Prostate gland (tissue), 2 donors: Measurements from ENCODE around the gene ASB15.

Experiments
- CTCF ChIP-seq, 4 experiments: fragments of 200-600 bp in 2 of 4; fragments of 450-650 bp in 2 of 4; sonication (generic) in 2 of 4; IDR thresholded peaks; 1 replicate in 3 of 4; 2 replicates in 1 of 4; pipeline ENCODE4 v1.5.1; 2016 to 2019; ENCODE audit warnings: antibody characterized with exemption in 4 of 4, mild to moderate bottlenecking in 2 of 4, moderate library complexity in 2 of 4
- POLR2A ChIP-seq: fragments of 450-650 bp; IDR thresholded peaks from one replicate; pipeline ENCODE4 v1.6.1; 2016; ENCODE audit warnings: antibody characterized with exemption, mild to moderate bottlenecking
- POLR2AphosphoS5 ChIP-seq: sonication (generic); formaldehyde crosslinking; IDR thresholded peaks from one replicate; pipeline ENCODE4 v1.6.1; 2017; ENCODE audit warnings: antibody characterized with exemption

- TF ChIP-seq CTCF (IDR thresholded peaks at IDR 0.05) = no peak
- TF ChIP-seq POLR2A = no peak
- TF ChIP-seq POLR2AphosphoS5 = no peak
Observed at GRCh38 chr7:123641901-123642300, 40.3 kb downstream of the ASB15 start.
